Measurements from ENCODE around the gene DENND1B.

DNA sequence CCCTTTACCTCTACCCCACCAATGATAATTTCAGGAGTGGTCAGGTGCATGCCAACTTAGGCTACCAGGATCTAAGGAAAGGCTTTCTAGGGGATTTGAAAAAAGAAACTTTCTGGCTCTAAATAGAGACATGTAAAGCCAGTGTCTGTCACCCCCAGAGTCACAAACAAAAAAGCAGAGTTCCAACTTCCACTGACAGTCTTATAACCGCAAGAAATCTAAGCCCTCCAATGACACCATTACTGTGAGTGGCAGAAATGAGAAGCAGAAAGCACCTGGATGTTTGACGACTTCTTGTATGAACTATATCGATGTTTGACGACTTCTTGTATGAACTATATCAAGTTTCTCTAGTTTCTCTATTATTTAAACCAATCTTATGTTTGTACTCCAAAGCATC lies 6.0 kb downstream of the DENND1B start:
- TF ChIP-seq, protein P1, sequence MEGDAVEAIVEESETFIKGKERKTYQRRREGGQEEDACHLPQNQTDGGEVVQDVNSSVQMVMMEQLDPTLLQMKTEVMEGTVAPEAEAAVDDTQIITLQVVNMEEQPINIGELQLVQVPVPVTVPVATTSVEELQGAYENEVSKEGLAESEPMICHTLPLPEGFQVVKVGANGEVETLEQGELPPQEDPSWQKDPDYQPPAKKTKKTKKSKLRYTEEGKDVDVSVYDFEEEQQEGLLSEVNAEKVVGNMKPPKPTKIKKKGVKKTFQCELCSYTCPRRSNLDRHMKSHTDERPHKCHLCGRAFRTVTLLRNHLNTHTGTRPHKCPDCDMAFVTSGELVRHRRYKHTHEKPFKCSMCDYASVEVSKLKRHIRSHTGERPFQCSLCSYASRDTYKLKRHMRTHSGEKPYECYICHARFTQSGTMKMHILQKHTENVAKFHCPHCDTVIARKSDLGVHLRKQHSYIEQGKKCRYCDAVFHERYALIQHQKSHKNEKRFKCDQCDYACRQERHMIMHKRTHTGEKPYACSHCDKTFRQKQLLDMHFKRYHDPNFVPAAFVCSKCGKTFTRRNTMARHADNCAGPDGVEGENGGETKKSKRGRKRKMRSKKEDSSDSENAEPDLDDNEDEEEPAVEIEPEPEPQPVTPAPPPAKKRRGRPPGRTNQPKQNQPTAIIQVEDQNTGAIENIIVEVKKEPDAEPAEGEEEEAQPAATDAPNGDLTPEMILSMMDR (IDR thresholded peaks at IDR 0.05), result no peak
- TF ChIP-seq POLR2AphosphoS5 (IDR thresholded peaks at IDR 0.05; ENCODE audit: insufficient read depth in 1 of 2, low read depth in 1 of 2) (no peak), POLR2A (IDR thresholded peaks at IDR 0.05) (no peak)
